SK-N-SH (cell line): ENCODE results near the gene CFAP251. TPM values are rescaled to one million over a fixed set of nuclear protein-coding genes. Genes with fewer than 3 reads are reported as not detected.

Experiments used
- CTCF ChIA-PET: fragments of 300-600, 350-600 bp; formaldehyde crosslinking; extraction: SDS; loops from one replicate; lab custom pipeline; 2021; lab: Yijun Ruan, JAX
- POLR2A ChIA-PET: fragments of 350-600 bp; sonication (Branson Sonifier 250); formaldehyde crosslinking; extraction: SDS; loops from one replicate; lab custom pipeline; 2020; ENCODE audit warnings: antibody characterized with exemption, inconsistent platforms; lab: Yijun Ruan, JAX
- DNase-seq: peaks from one replicate; pipeline ENCODE4 v3.0.0; 2012
- H2AFZ ChIP-seq: fragments of 200-600 bp; sonication (generic); 2 replicates; pipeline ENCODE4 v1.8.1; 2016; ENCODE audit warnings: antibody characterized with exemption, mild to moderate bottlenecking, low read depth
- H3F3A ChIP-seq: fragments of 200-600 bp; sonication (generic); replicated peaks from 2 replicates; pipeline ENCODE3; 2016; ENCODE audit warnings: antibody characterized with exemption, mild to moderate bottlenecking; ENCODE audit not compliant: insufficient read depth
- H3K27ac ChIP-seq, 2 experiments: fragments of 200-500 bp in 1 of 2; fragments of 200-600 bp in 1 of 2; sonication (Bioruptor generic) in 1 of 2; sonication (generic), shearing (Covaris generic) in 1 of 2; 2 replicates each; pipeline versions ENCODE4 v1.5.1 to v1.6.1; 2014 to 2016; ENCODE audit warnings: low read depth in 2 of 2, inconsistent platforms in 1 of 2, low read length in 1 of 2, mild to moderate bottlenecking in 1 of 2, mixed read lengths in 1 of 2
- H3K27me3 ChIP-seq: fragments of 200-600 bp; sonication (generic), shearing (Covaris generic); 2 replicates; pipeline ENCODE4 v1.6.1; 2016; ENCODE audit warnings: mixed run types; ENCODE audit not compliant: insufficient read depth
- H3K36me3 ChIP-seq, 2 experiments: fragments of 200-500 bp in 1 of 2; fragments of 200-600 bp in 1 of 2; sonication (Bioruptor generic) in 1 of 2; sonication (generic) in 1 of 2; replicated peaks in 1 of 2; 2 replicates each; pipeline versions ENCODE3 to v1.5.1; 2014 to 2016; ENCODE audit warnings: low read length in 1 of 2, mild to moderate bottlenecking in 1 of 2; ENCODE audit not compliant: insufficient read depth in 2 of 2, control insufficient read depth in 1 of 2
- H3K4me1 ChIP-seq, 2 experiments: fragments of 200-500 bp in 1 of 2; fragments of 200-600 bp in 1 of 2; sonication (Bioruptor generic) in 1 of 2; sonication (generic), shearing (Covaris generic) in 1 of 2; 2 replicates each; pipeline versions ENCODE4 v1.5.1 to v1.6.1; 2014 to 2016; ENCODE audit warnings: low read depth in 1 of 2, low read length in 1 of 2, mixed run types in 1 of 2; ENCODE audit not compliant: insufficient read depth in 2 of 2, control insufficient read depth in 1 of 2
- H3K4me2 ChIP-seq: fragments of 200-600 bp; sonication (generic), shearing (Covaris generic); 2 replicates; pipeline ENCODE4 v1.6.1; 2017; ENCODE audit warnings: mixed run types
- H3K4me3 ChIP-seq, 2 experiments: fragments of 200-500 bp in 1 of 2; fragments of 200-600 bp in 1 of 2; sonication (Bioruptor generic) in 1 of 2; sonication (generic), shearing (Covaris generic) in 1 of 2; 2 replicates each; pipeline versions ENCODE4 v1.5.1 to v1.8.1; 2014 to 2016; ENCODE audit warnings: low read depth in 2 of 2, inconsistent platforms in 1 of 2, low read length in 1 of 2, mild to moderate bottlenecking in 1 of 2, mixed read lengths in 1 of 2, moderate library complexity in 1 of 2
- H3K79me2 ChIP-seq: fragments of 200-600 bp; sonication (generic); 2 replicates; pipeline ENCODE4 v1.8.1; 2017; ENCODE audit warnings: mild to moderate bottlenecking; ENCODE audit not compliant: insufficient read depth
- H3K9ac ChIP-seq: fragments of 200-600 bp; sonication (generic); 2 replicates; pipeline ENCODE4 v1.6.1; 2017; ENCODE audit warnings: mixed run types
- H3K9me2 ChIP-seq: fragments of 200-600 bp; sonication (generic); 2 replicates; pipeline ENCODE4 v1.6.1; 2017; ENCODE audit warnings: mixed run types
- H3K9me3 ChIP-seq: fragments of 200-600 bp; sonication (generic); 2 replicates; pipeline ENCODE4 v1.6.1; 2017; ENCODE audit warnings: mixed run types, mild to moderate bottlenecking, moderate library complexity
- H4K20me1 ChIP-seq: fragments of 200-600 bp; sonication (generic); 2 replicates; pipeline ENCODE4 v1.6.1; 2017; ENCODE audit warnings: mild to moderate bottlenecking, mixed run types; ENCODE audit not compliant: insufficient read depth
- CHD2 ChIP-seq: fragments of 150-350 bp; IDR thresholded peaks from 2 replicates; pipeline ENCODE4 v1.6.1; 2018; ENCODE audit warnings: low read length; ENCODE audit not compliant: partially characterized antibody
- FOSL2 ChIP-seq: IDR thresholded peaks from 2 replicates; pipeline ENCODE4 v1.4.0; 2012; ENCODE audit warnings: low read depth, mild to moderate bottlenecking, moderate library complexity, borderline replicate concordance
- MXI1 ChIP-seq: IDR thresholded peaks from 2 replicates; pipeline ENCODE4 v1.6.1; 2012; ENCODE audit warnings: mild to moderate bottlenecking, low read depth, low read length, improper control_type of control experiment
- TCF12 ChIP-seq: IDR thresholded peaks from 2 replicates; pipeline ENCODE4 v1.4.0; 2012
- TEAD4 ChIP-seq: IDR thresholded peaks from 2 replicates; pipeline ENCODE4 v1.4.0; 2012; ENCODE audit warnings: mild to moderate bottlenecking, borderline replicate concordance; ENCODE audit not compliant: insufficient read depth
- WGBS: methylation state at CpG from one replicate; pipeline ENCODE4 v1.1.6; 2017; ENCODE audit warnings: low lambda C conversion rate; 5-methylcytosine and 5-hydroxymethylcytosine counted together
- polyA plus RNA-seq, 3 experiments: library from polyadenylated mRNA; depleted of rRNA; stranded (reverse); fragments of >200 nt; gene quantifications; 2 replicates each; pipeline ENCODE4 v1.2.3, GENCODE V29; 2012
- TF ChIP-seq, protein P1 (sequence below): fragments of 150-350 bp; IDR thresholded peaks from 2 replicates; pipeline ENCODE4 v1.6.1; 2017; ENCODE audit warnings: antibody characterized with exemption, low read length, low read depth, borderline replicate concordance
- TF ChIP-seq, protein P2 (sequence below): IDR thresholded peaks from 2 replicates; pipeline ENCODE4 v1.6.1; 2012; ENCODE audit warnings: mild to moderate bottlenecking, low read depth, low read length, moderate library complexity
- TF ChIP-seq, protein P3 (sequence below): IDR thresholded peaks from 2 replicates; pipeline ENCODE4 v1.4.0; 2012; ENCODE audit warnings: low read depth, borderline replicate concordance
- TF ChIP-seq, protein P4 (sequence below): IDR thresholded peaks from 2 replicates; pipeline ENCODE4; 2012

CFAP251 gene
- polyA plus RNA-seq, 1 of the 3 experiments (the other 2 are of a cell fraction) = 5.7 TPM

DNA sequence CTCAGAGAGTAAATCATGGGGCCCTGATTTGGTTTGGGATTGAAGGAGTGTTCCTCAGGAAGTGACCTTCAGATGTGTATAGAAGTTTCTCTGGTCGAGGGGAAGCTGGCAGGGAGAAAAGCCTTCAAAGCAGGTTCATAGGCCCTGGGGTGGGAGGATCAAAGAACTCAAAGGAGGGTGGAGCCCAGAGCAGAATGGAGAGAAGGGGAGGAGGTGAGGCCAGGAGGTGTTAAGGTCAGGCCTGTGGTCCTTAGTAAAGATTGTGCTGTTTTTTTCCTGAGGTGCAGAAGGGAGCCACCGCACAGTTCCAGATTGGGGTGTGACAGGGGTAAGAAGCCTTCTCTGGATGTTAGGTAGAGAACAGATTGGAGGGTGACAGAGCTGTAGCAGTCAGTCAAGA is 9.7 kb upstream of the CFAP251 start:
- Histone ChIP-seq H3K4me2 (no peak overlapping the region), H3F3A (peaks cover 5% of the 10 kb centered on the region), H3K79me2 (peaks cover 29% of the 10 kb centered on the region), H3K36me3 (peaks cover 11 to 59% of the 10 kb centered on the region in 2 experiments), H3K4me1 (no peaks in the 10 kb centered on the region), H3K9me2 (no peaks in the 10 kb centered on the region), H3K9ac (no peak overlapping the region), H4K20me1 (no peaks in the 10 kb centered on the region), H3K9me3 (no peaks in the 10 kb centered on the region), H3K4me3 (no peak overlapping the region), H2AFZ (no peak overlapping the region), H3K27ac (no peak overlapping the region), H3K27me3 (no peaks in the 10 kb centered on the region)
- no peak for DNase-seq
- TF ChIP-seq, protein P1, sequence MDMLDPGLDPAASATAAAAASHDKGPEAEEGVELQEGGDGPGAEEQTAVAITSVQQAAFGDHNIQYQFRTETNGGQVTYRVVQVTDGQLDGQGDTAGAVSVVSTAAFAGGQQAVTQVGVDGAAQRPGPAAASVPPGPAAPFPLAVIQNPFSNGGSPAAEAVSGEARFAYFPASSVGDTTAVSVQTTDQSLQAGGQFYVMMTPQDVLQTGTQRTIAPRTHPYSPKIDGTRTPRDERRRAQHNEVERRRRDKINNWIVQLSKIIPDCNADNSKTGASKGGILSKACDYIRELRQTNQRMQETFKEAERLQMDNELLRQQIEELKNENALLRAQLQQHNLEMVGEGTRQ = no peak
- TF ChIP-seq, protein P2, sequence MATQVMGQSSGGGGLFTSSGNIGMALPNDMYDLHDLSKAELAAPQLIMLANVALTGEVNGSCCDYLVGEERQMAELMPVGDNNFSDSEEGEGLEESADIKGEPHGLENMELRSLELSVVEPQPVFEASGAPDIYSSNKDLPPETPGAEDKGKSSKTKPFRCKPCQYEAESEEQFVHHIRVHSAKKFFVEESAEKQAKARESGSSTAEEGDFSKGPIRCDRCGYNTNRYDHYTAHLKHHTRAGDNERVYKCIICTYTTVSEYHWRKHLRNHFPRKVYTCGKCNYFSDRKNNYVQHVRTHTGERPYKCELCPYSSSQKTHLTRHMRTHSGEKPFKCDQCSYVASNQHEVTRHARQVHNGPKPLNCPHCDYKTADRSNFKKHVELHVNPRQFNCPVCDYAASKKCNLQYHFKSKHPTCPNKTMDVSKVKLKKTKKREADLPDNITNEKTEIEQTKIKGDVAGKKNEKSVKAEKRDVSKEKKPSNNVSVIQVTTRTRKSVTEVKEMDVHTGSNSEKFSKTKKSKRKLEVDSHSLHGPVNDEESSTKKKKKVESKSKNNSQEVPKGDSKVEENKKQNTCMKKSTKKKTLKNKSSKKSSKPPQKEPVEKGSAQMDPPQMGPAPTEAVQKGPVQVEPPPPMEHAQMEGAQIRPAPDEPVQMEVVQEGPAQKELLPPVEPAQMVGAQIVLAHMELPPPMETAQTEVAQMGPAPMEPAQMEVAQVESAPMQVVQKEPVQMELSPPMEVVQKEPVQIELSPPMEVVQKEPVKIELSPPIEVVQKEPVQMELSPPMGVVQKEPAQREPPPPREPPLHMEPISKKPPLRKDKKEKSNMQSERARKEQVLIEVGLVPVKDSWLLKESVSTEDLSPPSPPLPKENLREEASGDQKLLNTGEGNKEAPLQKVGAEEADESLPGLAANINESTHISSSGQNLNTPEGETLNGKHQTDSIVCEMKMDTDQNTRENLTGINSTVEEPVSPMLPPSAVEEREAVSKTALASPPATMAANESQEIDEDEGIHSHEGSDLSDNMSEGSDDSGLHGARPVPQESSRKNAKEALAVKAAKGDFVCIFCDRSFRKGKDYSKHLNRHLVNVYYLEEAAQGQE = no peak
- ChIA-PET POLR2A (no interaction called here), CTCF (no interaction called here)
- 85% methylated on average over 2 of the region's 2 CpGs for WGBS

DNA sequence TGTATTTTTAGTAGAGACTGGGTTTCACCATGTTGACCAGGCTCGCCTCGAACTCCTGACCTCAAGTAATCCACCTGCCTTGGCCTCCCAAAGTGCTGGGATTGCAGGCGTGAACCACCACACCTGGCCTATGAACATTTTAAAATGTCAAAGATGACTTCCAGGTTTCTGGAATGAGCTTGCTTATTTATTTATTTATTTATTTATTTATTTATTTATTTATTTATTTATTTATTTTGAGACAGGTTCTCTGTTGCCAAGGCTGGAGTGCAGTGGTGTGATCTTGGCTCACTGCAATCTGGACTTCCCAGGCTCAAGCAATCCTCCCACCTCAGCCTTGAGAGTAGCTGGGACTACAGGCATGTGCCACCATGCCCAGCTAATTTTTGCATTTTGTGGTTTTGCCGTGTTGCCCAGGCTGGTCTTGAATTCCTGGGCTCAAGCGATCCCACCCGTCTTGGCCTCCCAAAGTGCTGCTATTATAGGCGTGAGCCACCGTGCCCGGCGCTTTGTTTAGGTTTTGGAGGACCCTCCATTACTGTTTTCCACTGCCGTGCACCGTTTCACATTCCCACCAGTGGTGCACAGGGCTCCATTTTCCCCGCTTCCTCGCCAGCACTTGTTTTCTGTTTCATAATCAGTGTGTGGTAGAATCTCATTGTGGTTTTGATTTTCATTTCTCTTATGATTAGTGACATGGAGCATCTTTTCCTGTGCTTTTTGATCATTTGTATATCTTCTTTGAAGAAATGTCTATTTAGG is 6.4 kb upstream of the CFAP251 start:
- H3K4me2 ChIP-seq = no peak overlapping the region
- no peaks in the 10 kb centered on the region for H3K27me3 ChIP-seq
- ChIA-PET POLR2A (no interaction called here), CTCF (no interaction called here)
- no peak overlapping the region for H3K9ac ChIP-seq
- 96% methylated on average over 14 of the region's 14 CpGs for WGBS
- H3K9me3 ChIP-seq = no peaks in the 10 kb centered on the region
- H4K20me1 ChIP-seq = no peaks in the 10 kb centered on the region
- H3K27ac ChIP-seq = no peak overlapping the region
- no peak for DNase-seq
- no peak overlapping the region for H2AFZ ChIP-seq
- peaks cover 16 to 58% of the 10 kb centered on the region in 2 experiments for H3K36me3 ChIP-seq
- H3K79me2 ChIP-seq = peaks cover 21% of the 10 kb centered on the region
- H3K4me1 ChIP-seq = peaks cover 0 to 9% of the 10 kb centered on the region in 2 experiments; a peak in 1 of 4 replicates
- peaks cover 14% of the 10 kb centered on the region for H3F3A ChIP-seq
- TF ChIP-seq FOSL2 = no peak
- no peak for TF ChIP-seq CHD2
- TF ChIP-seq, protein P3, sequence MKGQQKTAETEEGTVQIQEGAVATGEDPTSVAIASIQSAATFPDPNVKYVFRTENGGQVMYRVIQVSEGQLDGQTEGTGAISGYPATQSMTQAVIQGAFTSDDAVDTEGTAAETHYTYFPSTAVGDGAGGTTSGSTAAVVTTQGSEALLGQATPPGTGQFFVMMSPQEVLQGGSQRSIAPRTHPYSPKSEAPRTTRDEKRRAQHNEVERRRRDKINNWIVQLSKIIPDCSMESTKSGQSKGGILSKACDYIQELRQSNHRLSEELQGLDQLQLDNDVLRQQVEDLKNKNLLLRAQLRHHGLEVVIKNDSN = no peak
- TF ChIP-seq, protein P4, sequence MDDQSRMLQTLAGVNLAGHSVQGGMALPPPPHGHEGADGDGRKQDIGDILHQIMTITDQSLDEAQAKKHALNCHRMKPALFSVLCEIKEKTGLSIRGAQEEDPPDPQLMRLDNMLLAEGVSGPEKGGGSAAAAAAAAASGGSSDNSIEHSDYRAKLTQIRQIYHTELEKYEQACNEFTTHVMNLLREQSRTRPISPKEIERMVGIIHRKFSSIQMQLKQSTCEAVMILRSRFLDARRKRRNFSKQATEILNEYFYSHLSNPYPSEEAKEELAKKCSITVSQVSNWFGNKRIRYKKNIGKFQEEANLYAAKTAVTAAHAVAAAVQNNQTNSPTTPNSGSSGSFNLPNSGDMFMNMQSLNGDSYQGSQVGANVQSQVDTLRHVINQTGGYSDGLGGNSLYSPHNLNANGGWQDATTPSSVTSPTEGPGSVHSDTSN = no peak
- TF ChIP-seq TCF12 = no peak
- no peak for TF ChIP-seq MXI1
- no peak for TF ChIP-seq TEAD4
- TF ChIP-seq, all 33 proteins: peak for 0
- no peak overlapping the region for H3K4me3 ChIP-seq
- no peaks in the 10 kb centered on the region for H3K9me2 ChIP-seq
